WI38 (cell line): Measurements from ENCODE around the gene TNIP1.

Source experiments
- H3K4me3 ChIP-seq: 2 replicates; pipeline ENCODE4 v1.5.1; 2011; ENCODE audit warnings: low read depth, mild to moderate bottlenecking, control low read depth, low read length
- CTCF ChIP-seq: IDR thresholded peaks from 2 replicates; pipeline ENCODE4 v1.5.1; 2012; ENCODE audit warnings: low read depth, mild to moderate bottlenecking, control low read depth, low read length

TNIP1 gene

GRCh38 chr5:151083081-151083676 lies 2.3 kb upstream of the TNIP1 start:
- TF ChIP-seq CTCF, result no peak
- H3K4me3 ChIP-seq, result no peak overlapping the region

GRCh38 chr5:151082282-151082902 lies 1.6 kb upstream of the TNIP1 start:
- H3K4me3 ChIP-seq, result no peak overlapping the region
- 0 out of 2 replicates have a peak, but pooled peaks have one; percentile 28 for TF ChIP-seq CTCF

GRCh38 chr5:151081431-151082281 lies 822 bp upstream of the TNIP1 start:
- H3K4me3 ChIP-seq, result peak overlapping the region; percentile 83
- no peak for TF ChIP-seq CTCF

GRCh38 chr5:151079838-151080612 lies 809 bp downstream of the TNIP1 start:
- H3K4me3 ChIP-seq, result peak overlapping the region; percentile 83
- TF ChIP-seq CTCF, result no peak

GRCh38 chr5:151078490-151079262 lies 2.2 kb downstream of the TNIP1 start:
- no peak overlapping the region for H3K4me3 ChIP-seq
- no peak for TF ChIP-seq CTCF

DNA sequence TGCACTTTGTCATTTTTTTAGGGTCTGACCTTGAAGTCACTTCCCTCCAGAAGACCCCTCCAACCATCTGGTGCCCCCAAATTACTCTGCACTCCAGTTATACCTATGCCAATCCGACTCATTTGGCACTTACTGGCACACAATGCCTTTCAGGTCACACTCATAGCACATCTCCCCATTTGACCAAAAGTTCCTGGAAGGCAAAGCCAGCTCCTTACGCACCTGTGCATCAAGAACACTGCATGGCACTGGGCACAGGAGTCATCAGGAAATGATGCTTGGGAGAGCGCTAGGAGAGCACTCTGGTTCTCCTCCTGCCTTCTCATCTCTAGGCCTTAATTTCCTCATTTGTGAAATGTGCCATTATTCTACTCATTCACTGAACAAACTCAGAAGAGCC lies 2.9 kb downstream of the TNIP1 start:
- TF ChIP-seq CTCF, result no peak
- H3K4me3 ChIP-seq, result no peak overlapping the region
